A673 (cell line): Measurements from ENCODE around the gene TMED1. TPM values are rescaled to one million over a fixed set of nuclear protein-coding genes. Genes with fewer than 3 reads are reported as not detected.
"Not testable (repeated sequence)": the region's sequence is repeated elsewhere in the genome, so short reads cannot be mapped to it uniquely, and the experiment has no call there.

Source experiments
- BruUV-seq: library from RNA; stranded (reverse); fragments of 400-500 nt; replicated peaks from 2 replicates; lab custom pipeline; 2021; lab: Mats Ljungman, UMichigan
- CTCF ChIA-PET: fragments of 300-600 bp; sonication (Branson Sonifier 250); formaldehyde crosslinking; loops from one replicate; lab custom pipeline; 2022; ENCODE audit warnings: antibody characterized with exemption; lab: Charles Lee
- POLR2A ChIA-PET: fragments of 300-600 bp; sonication (Branson Sonifier 250); formaldehyde crosslinking; loops from one replicate; lab custom pipeline; 2022; ENCODE audit warnings: antibody characterized with exemption; ENCODE audit not compliant: low non-redundant PET; lab: Charles Lee
- DNase-seq: peaks from one replicate; pipeline ENCODE4 v3.0.0-alpha.2; 2015; ENCODE audit warnings: low spot score
- H3K27ac ChIP-seq: fragments of 200-600 bp; sonication (generic); 2 replicates; pipeline ENCODE4 v1.5.1; 2016; ENCODE audit warnings: mixed run types, low read depth, mild to moderate bottlenecking, mixed read lengths, antibody characterized with exemption, low read length; ENCODE audit not compliant: poor library complexity, severe bottlenecking
- H3K27me3 ChIP-seq: fragments of 200-600 bp; sonication (generic); replicated peaks from 2 replicates; pipeline ENCODE4 v1.6.1; 2017; ENCODE audit warnings: mixed run types, low read depth, mild to moderate bottlenecking, mixed read lengths, antibody characterized with exemption, low read length; ENCODE audit not compliant: insufficient read depth, poor library complexity
- H3K36me3 ChIP-seq: fragments of 200-600 bp; sonication (generic); 2 replicates; pipeline ENCODE4 v1.6.1; 2016; ENCODE audit warnings: mixed run types, mild to moderate bottlenecking, mixed read lengths, antibody characterized with exemption, low read length; ENCODE audit not compliant: insufficient read depth, poor library complexity, severe bottlenecking
- H3K4me1 ChIP-seq: fragments of 200-600 bp; sonication (generic); 2 replicates; pipeline ENCODE4 v1.6.1; 2017; ENCODE audit warnings: mixed run types, mild to moderate bottlenecking, mixed read lengths, antibody characterized with exemption, low read length; ENCODE audit not compliant: insufficient read depth, poor library complexity, severe bottlenecking
- H3K4me3 ChIP-seq: fragments of 200-600 bp; sonication (generic); 2 replicates; pipeline ENCODE4 v1.5.1; 2016; ENCODE audit warnings: low read depth, mixed run types, mild to moderate bottlenecking, mixed read lengths, low read length; ENCODE audit not compliant: poor library complexity, severe bottlenecking
- H3K9me3 ChIP-seq: fragments of 200-600 bp; sonication (generic); 2 replicates; pipeline ENCODE4 v1.6.1; 2016; ENCODE audit warnings: mixed run types, low read depth, mild to moderate bottlenecking, mixed read lengths, antibody characterized with exemption, low read length; ENCODE audit not compliant: poor library complexity, severe bottlenecking
- CTCF ChIP-seq: fragments of 300-800, 200-600 bp; sonication (generic); conservative IDR thresholded peaks from 2 replicates; pipeline ENCODE4 v1.5.1; 2017; ENCODE audit warnings: low read depth, mild to moderate bottlenecking, antibody characterized with exemption, low read length, moderate library complexity, mixed read lengths
- EZH2 ChIP-seq: fragments of 200-600 bp; sonication (generic); IDR thresholded peaks from 2 replicates; pipeline ENCODE4 v1.6.1; 2017; ENCODE audit warnings: borderline replicate concordance, low read depth, mild to moderate bottlenecking, mixed read lengths, antibody characterized with exemption, low read length; ENCODE audit not compliant: poor library complexity, severe bottlenecking
- intact Hi-C: fragments of 100-400 bp; cut with micrococcal nuclease; formaldehyde crosslinking; loops from one replicate; pipeline ENCODE4 v1.10.0; 2022; ENCODE audit not compliant: unreplicated experiment
- total RNA-seq: library from RNA; stranded (reverse); gene quantifications from 2 replicates; pipeline ENCODE4 v1.2.3, GENCODE V29; 2021

The TMED1 gene
- total RNA-seq, 1 experiment from 2014 or later = 27.3 TPM

GRCh38 chr19:10871711-10872545, 35.9 kb upstream of the TMED1 start:
- Histone ChIP-seq H3K4me1 (peaks cover 11% of the 10 kb centered on the region), H3K4me3 (peak overlapping the region; percentile 98), H3K27me3 (no peaks in the 10 kb centered on the region), H3K27ac (peak overlapping the region; percentile 98), H3K36me3 (no peaks in the 10 kb centered on the region), H3K9me3 (no peaks in the 10 kb centered on the region)
- POLR2A ChIA-PET = no interaction called here
- CTCF ChIA-PET = interaction anchor here (0.6 to 1.6 kb wide), 8 partner anchors 14 to 154 kb away, joined by 3 to 12 read pairs (median 4); partner anchors contain the start of gene DNM2
- no TSS peak for BruUV-seq
- TF ChIP-seq CTCF = peak; percentile 26; the same call in 1 of the 2 replicates
- no peak for TF ChIP-seq EZH2
- intact Hi-C loops = loop anchor here (5.0 kb wide), 1 partner anchor 55 kb away; the partner anchor contains the start of genes TIMM29 and YIPF2
- DNase-seq = peak; percentile 65

DNA sequence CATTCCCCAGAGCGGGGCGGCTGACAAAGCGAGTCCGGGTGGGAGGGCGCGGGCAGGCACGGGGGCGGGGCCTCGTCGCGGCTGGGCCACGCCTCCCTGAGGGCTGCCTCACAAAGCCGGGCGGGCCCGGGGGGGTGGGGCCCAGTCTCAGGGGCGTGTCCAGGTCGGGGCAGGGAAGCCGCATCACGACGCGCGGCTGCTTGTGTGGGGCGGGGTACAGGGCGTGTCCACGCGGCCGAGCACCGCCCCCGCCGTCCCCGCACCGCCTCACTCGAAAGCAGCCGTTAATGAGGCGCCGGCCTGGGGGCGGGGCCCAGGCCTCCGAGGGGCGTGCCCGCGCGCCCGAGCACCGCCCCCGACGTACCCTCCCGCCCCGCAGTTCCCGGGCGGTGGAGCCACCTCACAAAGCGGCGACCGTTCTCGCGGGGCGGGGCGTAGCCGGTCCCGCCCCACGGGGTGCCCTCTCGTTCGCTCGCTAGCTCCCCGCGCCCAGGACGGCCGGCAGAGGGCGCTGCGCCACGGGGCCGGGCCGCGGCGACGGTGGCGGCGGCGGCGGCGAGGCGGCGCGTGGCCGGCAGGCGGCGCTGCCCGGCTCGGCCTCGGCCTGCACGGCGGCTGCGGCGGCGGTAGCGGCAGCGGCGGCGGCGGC, 35.1 kb upstream of the TMED1 start, which contains the start of gene CARM1:
TSS of gene CARM1 (plus strand) at position 599 of the 649 bp plus-strand sequence. CDS start 150 bp downstream, outside the sequence.
- Histone ChIP-seq H3K4me3 (peak within 1 kb of the TSS; percentile 98), H3K36me3 (no peaks in the 10 kb centered on the region), H3K4me1 (peaks cover 11% of the 10 kb centered on the region), H3K27me3 (no peaks in the 10 kb centered on the region), H3K27ac (peak within 1 kb of the TSS; percentile 98), H3K9me3 (no peaks in the 10 kb centered on the region)
- ChIA-PET POLR2A (interaction anchor here (1.0 to 1.1 kb wide), 2 partner anchors 16 to 36 kb away, joined by 3 to 11 read pairs; no protein-coding TSS in a partner anchor), CTCF (interaction anchor here (0.5 to 1.0 kb wide), 4 partner anchors 13 to 154 kb away, joined by 3 to 9 read pairs (median 6); partner anchors contain the start of gene DNM2)
- DNase-seq = peak; percentile 98
- BruUV-seq = no TSS peak
- TF ChIP-seq EZH2 (no peak), CTCF (peak; percentile 48)
- intact Hi-C loops = loop anchor here (5.0 kb wide), 1 partner anchor 56 kb away; the partner anchor contains the start of genes TIMM29 and YIPF2

DNA sequence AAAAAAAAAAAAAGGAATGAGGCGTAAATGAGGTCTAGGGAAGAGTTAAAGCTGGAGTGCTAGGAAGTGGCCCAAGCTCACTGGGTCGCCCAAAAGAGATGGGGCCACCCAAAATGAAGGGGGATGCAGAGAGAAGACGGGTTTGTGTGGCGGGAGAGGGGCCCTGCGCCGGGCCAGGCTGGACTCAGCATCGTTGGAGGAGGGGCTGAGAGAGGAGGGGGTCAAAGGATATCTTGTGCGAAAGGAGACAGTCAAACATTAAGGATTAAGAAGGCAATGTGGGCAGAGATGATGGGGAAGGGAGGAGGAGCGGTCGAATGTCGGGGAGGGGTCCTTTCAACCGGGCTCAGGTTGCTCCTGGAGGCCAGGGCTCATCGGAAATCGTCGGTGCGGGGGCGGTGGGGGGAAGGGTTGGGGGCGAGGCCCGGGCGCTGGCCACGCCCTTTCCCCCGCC, 34.5 kb upstream of the TMED1 start:
- no peak for DNase-seq
- no peaks in the 10 kb centered on the region for H3K36me3 ChIP-seq
- H3K27ac ChIP-seq = peak overlapping the region; percentile 55
- BruUV-seq = no TSS peak
- H3K9me3 ChIP-seq = no peaks in the 10 kb centered on the region
- H3K4me3 ChIP-seq = peak overlapping the region; percentile 43
- H3K4me1 ChIP-seq = peaks cover 11% of the 10 kb centered on the region
- no peak for TF ChIP-seq EZH2
- no peak for TF ChIP-seq CTCF
- ChIA-PET CTCF (interaction anchor here (0.5 to 1.0 kb wide), 5 partner anchors 12 to 304 kb away, joined by 3 to 11 read pairs (median 7); partner anchors contain the start of gene DNM2), POLR2A (interaction anchor here (1.0 to 1.1 kb wide), 2 partner anchors 16 to 35 kb away, joined by 3 to 11 read pairs; no protein-coding TSS in a partner anchor)
- H3K27me3 ChIP-seq = no peaks in the 10 kb centered on the region
- intact Hi-C loops = loop anchor here (5.0 kb wide), 1 partner anchor 57 kb away; the partner anchor contains the start of genes TIMM29 and YIPF2

DNA sequence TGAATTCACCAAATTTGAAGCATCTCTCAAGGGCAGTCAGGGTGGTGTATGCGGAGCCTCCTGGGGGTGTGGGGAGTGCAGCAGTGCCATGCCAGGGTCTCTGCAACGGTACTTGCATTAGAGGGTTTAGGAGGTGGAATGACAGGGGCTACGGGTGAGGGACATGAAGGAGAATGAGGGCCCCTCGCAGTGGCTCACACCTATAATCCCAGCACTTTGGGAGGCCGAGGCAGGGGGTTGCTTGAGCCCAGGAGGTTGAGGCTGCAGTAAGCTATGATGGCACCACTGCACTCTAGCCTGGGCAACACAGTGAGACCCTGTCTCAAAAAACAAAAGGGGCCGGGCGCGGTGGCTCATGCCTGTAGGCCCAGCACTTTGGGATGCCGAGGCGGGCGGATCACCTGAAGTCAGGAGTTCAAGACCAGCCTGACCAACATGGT, 33.9 kb upstream of the TMED1 start:
- ChIA-PET CTCF (interaction anchor here (0.6 kb wide), 1 partner anchor 303 kb away, joined by 11 read pairs; no protein-coding TSS in a partner anchor), POLR2A (interaction anchor here (1.0 kb wide), 1 partner anchor 15 kb away, joined by 3 read pairs; no protein-coding TSS in a partner anchor)
- DNase-seq, H3K9me3 ChIP-seq, H3K36me3 ChIP-seq, BruUV-seq, H3K27me3 ChIP-seq, H3K4me3 ChIP-seq, H3K27ac ChIP-seq: not testable (repeated sequence)
- peaks cover 11% of the 10 kb centered on the region for H3K4me1 ChIP-seq
- intact Hi-C loops = loop anchor here (5.0 to 10.0 kb wide), 2 partner anchors 57 to 285 kb away; partner anchors contain the start of genes AP1M2, TIMM29 and YIPF2
